ENCODE results near the gene ANAPC16.
"Not testable (repeated sequence)": the region's sequence is repeated elsewhere in the genome, so short reads cannot be mapped to it uniquely, and the experiment has no call there.

The ANAPC16 gene

DNA sequence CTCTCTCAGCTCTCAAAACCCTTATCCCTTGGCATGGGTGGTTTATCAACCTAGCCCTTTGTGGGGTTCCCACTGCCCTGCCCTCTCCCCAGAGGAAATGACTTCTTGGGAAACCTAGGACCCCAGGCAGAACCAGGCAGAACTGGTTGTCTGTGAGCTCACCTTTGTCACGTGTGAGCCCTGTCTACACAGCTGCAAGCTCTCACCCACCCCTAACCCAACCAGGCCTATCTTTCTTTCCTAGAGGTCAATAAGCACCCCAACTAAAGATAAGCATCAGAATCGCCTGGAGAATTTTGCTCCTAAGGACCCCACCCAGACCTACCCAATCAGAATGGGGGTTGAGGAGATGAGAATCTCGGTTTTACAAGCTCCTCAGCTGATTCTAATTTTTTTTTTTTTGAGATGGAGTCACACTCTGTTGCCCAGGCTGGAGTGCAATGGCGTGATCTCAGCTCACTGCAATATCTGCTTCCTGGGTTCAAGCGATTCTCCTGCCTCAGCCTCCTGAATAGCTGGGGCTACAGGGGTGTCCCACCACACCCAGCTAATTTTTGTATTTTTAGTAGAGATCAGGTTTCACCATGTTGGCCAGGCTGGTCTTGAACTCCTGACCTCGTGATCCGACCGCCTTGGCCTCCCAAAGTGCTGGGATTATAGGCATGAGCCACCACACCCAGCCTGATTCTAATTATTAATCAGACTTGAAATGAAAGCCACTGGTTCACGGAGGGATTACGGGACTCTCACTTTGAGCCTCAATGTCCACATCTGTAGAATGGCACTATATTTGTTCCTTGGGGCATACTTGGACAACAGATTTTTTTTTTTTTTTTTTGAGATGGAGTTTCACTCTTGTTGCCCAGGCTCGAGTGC, 50.4 kb downstream of the ANAPC16 start:
- DNase-seq = no peak

DNA sequence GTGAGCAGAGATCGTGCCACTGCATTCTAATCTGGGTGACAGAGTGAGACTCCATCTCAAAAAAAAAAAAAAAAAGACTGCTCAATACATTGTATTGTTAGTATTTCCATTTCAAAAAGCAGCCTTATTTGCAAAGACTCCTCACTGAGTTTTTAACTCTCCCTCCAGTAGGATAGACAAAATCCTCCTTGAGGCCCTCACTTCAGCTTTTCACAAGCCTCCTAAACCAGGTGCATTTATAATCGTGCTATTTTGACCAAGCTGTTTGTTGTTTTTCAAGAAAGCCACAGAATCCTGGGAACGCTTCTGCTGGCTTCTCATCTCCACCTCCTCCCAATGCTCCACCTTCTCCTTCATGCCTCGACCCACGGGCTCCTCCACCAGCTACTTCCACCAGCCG, 51.6 kb downstream of the ANAPC16 start:
- no peak for DNase-seq

DNA sequence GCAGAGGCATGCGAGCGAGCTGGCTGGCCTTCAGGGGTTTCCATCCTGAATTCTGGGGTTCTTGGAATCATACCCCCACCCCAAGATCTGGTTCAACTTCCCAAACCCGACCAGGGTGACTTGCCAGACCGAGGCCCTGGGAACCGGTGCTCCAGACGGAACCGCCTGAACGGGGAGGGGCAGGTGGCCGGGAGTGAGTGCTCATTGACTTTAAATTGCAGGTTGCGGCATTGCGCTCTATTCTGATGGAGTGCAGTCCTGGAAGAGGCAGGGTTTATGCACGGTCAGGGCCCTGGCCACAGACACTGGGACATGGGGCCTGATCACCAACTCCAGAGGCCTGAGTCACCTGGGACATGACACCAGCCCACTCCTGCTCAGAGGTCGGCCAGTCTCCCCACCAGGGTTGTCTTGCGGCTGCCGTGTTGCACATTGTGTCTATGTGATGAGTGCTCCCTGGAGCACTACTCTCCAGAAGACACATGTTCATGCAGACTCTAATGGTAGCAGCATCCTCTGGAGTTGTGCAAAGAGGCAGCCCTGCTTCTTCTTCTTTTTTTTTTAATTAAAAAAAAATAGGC, 52.1 kb downstream of the ANAPC16 start:
- no peak for DNase-seq

DNA sequence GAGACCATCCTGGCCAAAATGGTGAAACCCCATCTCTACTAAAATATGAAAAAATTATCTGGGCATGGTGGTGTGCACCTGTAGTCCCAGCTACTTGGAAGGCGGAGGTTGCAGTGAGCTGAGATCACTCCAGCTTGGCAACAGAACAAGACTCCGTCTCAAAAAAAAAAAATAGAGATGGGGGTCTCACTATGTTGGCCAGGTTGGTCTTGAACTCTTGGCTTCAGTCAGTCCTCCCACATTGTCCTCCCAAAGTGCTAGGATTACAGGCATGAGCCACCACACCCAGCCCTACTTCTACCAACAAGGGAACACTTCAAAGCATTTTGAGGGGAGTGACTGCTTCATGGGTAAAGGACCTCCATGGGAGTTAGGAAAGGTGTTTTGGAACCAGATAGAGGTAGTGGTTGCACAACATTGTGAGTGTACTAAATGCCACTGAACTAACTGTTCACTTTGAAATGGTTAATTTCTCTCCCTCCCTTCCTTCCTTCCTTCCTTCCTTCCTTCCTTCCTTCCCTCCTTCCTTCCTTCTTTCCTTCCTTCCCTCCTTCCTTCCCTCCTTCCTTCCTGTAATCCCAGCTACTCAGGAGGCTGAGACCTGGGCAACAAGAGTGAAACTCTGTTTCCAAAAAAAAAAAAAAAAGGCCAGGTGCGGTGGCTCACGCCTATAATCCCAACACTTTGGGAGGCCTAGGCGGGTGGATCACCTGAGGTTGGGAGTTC, 52.8 kb downstream of the ANAPC16 start:
- not testable (repeated sequence) for DNase-seq

DNA sequence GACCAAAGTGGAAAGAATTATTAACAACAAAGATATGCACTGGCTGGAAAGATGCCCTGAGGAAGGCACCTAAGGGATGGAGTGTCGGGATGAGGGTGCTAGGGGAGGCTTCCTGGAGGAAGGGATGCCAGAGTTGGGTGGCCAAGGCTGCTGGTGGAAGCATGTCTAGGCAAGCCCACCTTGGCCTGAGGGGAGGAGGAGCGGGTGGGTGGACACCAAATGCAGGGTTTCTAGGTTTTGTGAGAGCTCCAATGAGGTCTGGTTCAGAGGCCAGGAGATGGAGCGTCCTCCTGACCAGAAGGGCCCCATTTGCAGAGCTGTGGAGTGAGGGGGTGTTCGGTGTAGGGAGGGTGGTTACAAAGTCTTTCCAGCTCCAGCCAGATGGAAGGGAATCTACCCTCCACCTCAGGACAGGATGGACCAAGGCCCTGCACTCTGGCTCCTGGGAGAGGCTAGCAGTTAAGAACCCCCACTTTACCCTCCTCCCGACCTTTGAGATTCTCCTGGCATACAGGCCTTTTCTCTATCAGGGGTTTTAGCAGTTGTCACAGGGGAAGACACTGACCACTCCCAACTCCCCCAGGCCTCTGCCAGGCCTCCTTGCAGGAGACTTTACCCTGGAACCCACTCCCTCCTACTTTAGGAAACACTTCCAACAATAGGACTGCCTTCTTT, 54.9 kb downstream of the ANAPC16 start:
- no peak for DNase-seq

DNA sequence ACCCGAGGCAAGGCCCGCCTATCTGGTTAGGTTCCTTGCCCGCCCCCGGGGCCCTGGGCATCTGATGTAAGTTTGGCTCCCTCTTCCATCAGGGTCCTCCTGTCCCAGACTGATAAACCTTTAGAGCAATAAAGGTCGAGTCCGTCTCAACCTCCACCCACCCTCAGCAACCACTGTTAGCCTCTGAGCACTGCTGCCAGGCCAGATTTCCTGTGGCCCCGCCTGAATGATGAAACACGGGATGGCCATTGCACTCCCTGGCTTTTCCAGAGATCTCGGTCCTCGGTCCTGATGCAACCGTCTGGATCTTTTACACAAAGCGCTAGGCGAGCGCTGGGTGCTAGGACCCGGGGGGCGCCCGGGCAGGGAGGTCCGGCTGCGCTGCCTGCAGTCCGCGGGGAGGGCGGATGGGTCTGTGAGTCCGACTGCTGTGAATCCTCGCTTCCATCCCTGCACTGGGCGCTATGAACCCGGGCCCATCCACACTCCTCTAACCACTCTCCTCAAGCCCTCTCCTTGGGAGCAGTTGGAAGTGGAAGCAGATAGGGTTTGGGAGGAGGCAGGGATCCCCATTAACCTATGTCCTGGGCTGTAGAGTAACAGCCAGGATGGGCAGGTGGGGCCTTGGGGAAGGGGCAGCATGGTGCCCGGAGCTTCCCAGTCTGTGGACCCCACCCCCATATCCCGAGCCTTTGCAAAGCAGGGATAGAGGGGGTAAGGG, 57.0 kb downstream of the ANAPC16 start:
- no peak for DNase-seq

DNA sequence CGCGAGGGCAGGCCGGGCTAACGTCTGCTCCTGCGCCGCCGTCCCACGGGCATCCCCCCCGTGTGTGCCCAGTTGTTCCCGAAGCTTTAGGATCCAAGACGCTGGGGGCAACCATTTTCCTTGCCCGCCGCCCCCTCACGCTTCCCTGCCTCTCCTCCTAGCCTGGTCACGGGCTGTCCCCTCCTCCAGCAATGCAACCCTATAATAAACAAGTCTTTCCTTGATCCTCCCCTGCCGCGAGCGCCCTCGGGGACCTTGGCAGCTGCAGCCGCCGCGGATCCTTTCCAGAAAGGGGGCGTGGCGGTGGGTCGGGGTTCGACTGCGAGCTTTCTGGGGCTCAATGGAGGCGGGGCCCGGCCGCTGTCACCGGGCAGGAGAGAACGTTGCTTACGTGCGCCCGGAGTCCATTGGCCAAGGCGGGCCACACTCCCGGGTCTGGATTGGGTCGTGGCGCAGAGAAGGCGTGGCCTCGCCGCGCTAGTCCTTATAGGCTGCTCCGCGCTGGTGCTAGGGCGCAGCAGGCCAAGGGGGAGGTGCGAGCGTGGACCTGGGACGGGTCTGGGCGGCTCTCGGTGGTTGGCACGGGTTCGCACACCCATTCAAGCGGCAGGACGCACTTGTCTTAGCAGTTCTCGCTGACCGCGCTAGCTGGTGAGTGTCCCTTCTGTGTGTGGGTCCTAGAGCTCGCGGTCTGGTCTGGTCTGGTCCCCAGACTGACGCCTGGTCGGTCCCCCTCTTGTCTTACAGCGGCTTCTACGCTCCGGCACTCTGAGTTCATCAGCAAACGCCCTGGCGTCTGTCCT, 57.8 kb downstream of the ANAPC16 start, which contains the start of gene DDIT4:
Gene DDIT4 (plus strand): TSS at position 515 of the 803 bp plus-strand sequence. CDS start 293 bp downstream, outside the sequence.
- peak; percentile 90 for DNase-seq

DNA sequence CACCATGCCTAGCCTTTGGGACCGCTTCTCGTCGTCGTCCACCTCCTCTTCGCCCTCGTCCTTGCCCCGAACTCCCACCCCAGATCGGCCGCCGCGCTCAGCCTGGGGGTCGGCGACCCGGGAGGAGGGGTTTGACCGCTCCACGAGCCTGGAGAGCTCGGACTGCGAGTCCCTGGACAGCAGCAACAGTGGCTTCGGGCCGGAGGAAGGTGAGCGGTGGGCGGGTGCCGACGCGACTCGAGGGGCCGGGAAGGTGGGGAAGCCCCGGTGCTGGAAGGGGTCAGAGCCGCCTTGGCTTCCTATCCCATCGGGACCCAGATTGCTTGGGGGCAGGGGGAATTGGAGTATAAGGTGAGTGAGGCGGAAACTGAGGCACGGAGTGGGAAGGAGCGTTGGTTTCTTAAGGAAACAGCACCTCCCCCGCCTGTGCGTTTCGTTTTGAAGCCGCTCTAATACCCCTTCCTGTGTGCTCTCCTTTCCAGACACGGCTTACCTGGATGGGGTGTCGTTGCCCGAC, 58.5 kb downstream of the ANAPC16 start:
- DNase-seq = no peak

DNA sequence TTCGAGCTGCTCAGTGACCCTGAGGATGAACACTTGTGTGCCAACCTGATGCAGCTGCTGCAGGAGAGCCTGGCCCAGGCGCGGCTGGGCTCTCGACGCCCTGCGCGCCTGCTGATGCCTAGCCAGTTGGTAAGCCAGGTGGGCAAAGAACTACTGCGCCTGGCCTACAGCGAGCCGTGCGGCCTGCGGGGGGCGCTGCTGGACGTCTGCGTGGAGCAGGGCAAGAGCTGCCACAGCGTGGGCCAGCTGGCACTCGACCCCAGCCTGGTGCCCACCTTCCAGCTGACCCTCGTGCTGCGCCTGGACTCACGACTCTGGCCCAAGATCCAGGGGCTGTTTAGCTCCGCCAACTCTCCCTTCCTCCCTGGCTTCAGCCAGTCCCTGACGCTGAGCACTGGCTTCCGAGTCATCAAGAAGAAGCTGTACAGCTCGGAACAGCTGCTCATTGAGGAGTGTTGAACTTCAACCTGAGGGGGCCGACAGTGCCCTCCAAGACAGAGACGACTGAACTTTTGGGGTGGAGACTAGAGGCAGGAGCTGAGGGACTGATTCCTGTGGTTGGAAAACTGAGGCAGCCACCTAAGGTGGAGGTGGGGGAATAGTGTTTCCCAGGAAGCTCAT, 59.0 kb downstream of the ANAPC16 start:
- no peak for DNase-seq

DNA sequence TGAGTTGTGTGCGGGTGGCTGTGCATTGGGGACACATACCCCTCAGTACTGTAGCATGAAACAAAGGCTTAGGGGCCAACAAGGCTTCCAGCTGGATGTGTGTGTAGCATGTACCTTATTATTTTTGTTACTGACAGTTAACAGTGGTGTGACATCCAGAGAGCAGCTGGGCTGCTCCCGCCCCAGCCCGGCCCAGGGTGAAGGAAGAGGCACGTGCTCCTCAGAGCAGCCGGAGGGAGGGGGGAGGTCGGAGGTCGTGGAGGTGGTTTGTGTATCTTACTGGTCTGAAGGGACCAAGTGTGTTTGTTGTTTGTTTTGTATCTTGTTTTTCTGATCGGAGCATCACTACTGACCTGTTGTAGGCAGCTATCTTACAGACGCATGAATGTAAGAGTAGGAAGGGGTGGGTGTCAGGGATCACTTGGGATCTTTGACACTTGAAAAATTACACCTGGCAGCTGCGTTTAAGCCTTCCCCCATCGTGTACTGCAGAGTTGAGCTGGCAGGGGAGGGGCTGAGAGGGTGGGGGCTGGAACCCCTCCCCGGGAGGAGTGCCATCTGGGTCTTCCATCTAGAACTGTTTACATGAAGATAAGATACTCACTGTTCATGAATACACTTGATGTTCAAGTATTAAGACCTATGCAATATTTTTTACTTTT, 59.7 kb downstream of the ANAPC16 start:
- no peak for DNase-seq

DNA sequence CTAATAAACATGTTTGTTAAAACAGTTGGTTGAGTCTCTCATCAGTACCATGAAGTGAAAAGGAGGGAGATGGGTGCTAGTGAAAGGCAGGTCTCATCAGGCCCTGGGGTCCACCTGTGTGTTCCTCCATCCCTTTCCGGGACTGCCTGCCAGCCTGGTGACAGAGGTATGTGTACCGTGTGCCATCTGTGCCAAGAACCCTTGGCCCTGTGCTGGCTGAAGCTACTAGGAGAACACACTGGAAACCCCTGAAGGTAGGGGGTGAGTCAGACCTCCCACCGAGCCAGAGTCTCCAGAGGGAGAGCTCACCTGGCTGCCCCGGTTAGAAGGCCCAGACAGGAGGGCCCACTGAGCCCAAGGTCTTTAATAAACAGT, 60.2 kb downstream of the ANAPC16 start:
- DNase-seq = no peak

DNA sequence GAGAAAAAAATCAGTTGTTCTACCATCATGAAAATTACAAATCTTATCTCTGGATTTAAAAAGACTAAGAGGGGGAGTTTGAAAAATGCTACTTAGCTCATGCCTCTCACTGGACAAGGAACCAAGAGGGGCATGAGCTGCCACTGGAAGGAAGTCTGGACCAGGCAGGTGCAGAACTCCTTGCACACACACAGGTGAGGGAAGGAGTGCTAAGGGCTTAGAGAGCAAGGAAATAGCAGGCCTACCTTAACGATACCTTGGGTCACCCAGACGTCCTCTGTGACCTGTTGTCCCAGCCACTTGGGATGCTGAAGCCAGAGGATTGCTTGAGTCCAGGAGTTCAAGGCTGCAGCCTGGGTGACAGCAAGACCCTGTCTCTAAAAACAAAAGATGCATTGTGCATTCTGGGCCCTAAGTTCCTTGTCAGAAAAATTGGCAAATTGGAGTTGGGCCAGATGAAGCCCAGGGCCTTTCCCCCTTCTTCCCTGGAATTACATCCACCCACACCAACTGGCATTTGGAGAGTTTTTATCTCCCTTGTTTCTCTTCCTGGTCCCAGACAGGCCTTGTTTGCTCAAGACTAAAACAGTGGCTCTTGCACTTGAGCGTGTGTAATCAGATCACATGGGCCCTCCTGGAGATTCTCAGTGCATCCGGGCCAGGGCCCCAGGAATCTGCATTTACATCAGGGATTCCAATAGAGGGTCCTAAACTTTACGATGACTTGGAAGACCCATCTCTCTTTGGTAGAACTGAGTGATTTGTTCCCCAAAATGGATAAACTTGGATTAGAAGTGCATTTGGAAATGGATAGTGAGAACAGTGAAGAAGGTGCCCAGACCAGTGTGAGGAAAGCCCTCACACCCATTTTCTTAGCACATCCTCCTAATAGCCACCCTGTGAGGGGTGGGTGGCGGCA, 60.9 kb downstream of the ANAPC16 start:
- no peak for DNase-seq

DNA sequence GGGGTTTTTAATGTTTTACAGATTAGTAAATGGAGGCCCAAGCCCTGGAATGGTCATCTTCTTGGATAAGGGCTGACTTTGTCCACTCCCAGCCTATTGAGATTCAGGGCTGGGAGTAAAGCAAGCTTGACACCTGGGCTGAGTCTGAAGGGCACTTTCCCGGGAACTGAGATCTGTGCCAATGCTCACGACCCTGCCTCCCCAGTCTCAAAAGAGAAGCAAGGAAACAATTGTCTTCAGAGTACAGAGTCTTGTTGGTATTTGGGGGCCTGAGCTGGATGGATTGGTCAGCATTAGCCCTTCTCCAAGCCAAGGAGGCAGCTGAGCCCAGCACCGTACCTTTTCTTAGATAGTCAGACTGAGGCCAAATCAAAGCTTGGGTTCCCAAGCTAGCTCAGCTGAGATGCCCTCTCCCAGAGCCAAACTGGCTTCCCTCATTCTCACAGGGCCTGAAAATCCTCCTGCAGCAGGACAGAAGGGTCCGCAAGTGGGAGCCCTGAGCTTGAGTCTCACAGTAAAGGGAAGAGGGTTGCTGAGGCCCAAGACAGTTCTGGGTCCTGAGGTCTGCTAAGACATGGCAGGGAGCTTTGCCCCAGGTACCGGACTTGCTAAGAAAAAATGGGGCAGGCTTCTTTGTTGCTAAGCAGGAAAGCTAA, 61.7 kb downstream of the ANAPC16 start:
- DNase-seq = no peak

DNA sequence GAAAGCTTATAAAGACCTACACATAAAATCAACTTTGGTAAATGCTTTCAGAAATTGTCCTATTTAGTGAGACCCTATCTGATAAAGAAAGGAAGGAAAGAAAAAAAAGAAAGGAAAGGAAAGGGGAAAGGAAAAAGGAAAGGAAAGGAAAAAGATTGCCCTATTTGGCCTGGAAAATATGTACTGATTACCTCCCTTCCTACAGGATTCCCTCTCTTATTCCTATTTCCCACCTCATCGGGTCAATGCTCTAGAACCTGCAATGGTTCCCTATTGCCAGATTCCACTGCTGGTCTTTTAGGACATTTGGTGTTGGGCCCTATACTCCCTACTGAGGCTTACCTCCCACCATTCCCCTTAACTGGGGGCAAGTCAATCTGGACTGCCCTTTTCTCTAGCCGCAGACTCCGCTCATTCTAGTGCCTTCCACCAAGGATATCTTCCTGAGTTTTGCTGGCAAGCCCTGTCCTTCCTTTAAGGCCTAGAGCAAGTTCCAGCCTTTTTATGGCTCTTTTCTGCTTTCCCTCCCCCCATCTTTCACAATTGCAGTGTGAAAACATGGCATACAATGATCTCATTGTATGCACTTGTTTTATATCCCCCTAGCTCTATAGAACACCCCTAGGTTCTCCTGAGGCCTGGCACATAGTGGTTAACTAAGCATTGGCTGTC, 62.3 kb downstream of the ANAPC16 start:
- no peak for DNase-seq

DNA sequence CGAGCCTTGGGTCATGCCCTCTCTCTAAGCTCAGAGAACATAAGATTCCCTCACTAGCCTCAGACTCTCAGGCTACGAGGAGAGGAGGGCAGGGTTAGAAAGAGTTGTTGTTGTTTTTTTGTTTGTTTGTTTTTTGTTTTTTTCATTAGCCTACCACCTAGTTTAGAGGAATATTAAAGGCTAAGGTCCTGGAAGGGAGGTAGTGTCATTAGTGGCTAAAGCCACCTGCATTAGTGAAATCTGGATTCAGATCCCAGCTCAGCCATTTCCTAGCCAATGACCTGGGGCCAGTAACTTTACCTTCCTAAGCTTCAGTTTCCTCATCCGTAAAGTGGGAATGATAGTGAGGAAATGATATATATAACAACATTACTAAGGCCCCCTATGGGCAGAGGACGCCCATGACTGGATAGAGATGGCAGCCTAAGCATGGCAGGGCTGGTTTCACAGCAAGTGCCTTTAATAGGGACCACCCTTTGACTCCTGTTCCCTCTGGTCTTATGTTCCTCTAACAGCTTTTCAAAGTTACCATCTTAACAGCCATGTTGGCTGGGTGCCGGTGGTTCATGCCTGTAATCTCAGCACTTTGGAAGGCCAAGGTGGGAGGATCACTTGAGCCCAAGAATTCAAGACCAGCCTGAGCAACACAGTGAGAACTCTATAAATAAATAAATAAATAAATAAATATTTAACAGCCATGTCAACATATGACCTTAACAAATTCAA, 63.0 kb downstream of the ANAPC16 start:
- no peak for DNase-seq

DNA sequence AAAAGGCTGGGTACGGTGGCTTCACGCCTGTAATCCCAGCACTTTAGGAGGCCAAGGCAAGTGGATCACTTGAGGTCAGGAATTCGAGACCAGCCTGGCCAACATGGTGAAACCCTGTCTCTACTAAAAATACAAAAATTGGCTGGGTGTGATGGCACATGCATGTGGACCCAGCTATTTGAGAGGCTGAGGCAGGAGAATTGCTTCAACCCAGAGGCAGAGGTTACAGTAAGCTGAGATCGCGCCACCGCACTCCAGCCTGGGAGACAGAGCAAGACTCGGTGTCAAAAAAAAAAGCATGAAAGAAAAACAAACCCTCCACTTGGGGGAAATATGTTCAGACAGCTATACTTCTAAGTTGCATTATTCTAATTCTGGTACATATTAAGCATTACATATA, 63.8 kb downstream of the ANAPC16 start:
- not testable (repeated sequence) for DNase-seq

DNA sequence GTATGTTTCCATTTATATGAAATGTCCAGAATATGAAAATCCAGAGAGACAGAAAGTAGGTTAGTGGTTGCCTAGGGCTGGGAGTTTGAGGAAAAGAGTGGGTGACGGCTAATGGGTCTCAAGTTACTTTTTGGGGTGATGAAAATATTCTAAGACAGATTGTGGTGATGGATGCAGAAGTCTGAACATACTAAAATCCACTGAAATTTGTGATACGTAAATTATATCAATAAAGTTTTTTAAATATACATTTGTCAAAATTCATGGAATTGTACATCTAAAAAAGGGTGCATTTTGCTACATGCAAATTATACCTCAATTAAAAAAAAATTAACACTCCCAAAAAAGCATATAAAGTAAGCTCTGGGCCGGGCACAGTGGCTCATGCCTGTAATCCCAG, 67.3 kb downstream of the ANAPC16 start:
- DNase-seq = no peak

All from SIG-M5 (cell line).